ENCODE measurements around the gene ACAP2.

Gene ACAP2

DNA sequence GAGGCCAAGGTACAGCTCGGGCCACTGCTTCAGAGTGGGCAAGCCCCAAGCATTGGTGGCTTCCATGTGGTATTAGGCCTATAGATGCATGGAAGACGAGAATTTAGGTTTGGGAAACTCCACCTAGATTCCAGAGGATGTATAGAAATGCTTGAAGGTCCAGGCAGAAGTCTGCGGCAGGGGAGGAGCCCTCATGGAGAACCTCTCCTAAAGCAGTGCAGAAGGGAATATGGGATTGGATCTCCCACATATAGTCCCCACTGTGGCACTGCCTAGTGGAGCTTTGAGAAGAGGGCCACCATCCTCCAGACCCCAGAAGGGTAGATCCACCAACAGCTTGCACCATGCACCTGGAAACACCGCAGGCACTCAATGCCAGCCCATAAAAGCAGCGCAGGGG, 123.8 kb downstream of the ACAP2 start:
- TF ChIP-seq EZH2phosphoT487 (IDR thresholded peaks at IDR 0.05; ENCODE audit: borderline replicate concordance, low read length): no peak
- TF ChIP-seq, protein P1, sequence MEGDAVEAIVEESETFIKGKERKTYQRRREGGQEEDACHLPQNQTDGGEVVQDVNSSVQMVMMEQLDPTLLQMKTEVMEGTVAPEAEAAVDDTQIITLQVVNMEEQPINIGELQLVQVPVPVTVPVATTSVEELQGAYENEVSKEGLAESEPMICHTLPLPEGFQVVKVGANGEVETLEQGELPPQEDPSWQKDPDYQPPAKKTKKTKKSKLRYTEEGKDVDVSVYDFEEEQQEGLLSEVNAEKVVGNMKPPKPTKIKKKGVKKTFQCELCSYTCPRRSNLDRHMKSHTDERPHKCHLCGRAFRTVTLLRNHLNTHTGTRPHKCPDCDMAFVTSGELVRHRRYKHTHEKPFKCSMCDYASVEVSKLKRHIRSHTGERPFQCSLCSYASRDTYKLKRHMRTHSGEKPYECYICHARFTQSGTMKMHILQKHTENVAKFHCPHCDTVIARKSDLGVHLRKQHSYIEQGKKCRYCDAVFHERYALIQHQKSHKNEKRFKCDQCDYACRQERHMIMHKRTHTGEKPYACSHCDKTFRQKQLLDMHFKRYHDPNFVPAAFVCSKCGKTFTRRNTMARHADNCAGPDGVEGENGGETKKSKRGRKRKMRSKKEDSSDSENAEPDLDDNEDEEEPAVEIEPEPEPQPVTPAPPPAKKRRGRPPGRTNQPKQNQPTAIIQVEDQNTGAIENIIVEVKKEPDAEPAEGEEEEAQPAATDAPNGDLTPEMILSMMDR (IDR thresholded peaks at IDR 0.05; ENCODE audit: low read depth, low read length, poor library complexity, severe bottlenecking): no peak
- Histone ChIP-seq H3K36me3 (ENCODE audit: control insufficient read depth, low read length) (peaks cover 52% of the 10 kb centered on the region), H3K9me3 (ENCODE audit: control insufficient read depth, insufficient read depth, low read length) (peaks cover 20% of the 10 kb centered on the region; the same call in 1 of the 2 replicates), H3K27ac (ENCODE audit: low read depth, low read length) (no peak overlapping the region), H3K4me1 (ENCODE audit: control insufficient read depth, low read length) (no peaks in the 10 kb centered on the region), H3K27me3 (ENCODE audit: control insufficient read depth, low read length) (no peaks in the 10 kb centered on the region), H3F3A (ENCODE audit: control insufficient read depth, insufficient read depth) (no peaks in the 10 kb centered on the region), H3K9me2 (replicated peaks; ENCODE audit: control insufficient read depth, low read length) (no peaks in the 10 kb centered on the region), H3K4me3 (ENCODE audit: low read length) (no peak overlapping the region), H3K4me2 (ENCODE audit: low read length) (no peak overlapping the region), H4K20me1 (ENCODE audit: control insufficient read depth, insufficient read depth, low read depth, low read length) (no peaks in the 10 kb centered on the region), H3K79me2 (ENCODE audit: control insufficient read depth, low read length) (no peaks in the 10 kb centered on the region)

GRCh38 chr3:195312714-195313113, 130.1 kb downstream of the ACAP2 start:
- Histone ChIP-seq H3K9me2 (replicated peaks; ENCODE audit: control insufficient read depth, low read length) (no peaks in the 10 kb centered on the region), H3K36me3 (ENCODE audit: control insufficient read depth, low read length) (peaks cover 1% of the 10 kb centered on the region), H3F3A (ENCODE audit: control insufficient read depth, insufficient read depth) (peaks cover 5% of the 10 kb centered on the region; the same call in 1 of the 2 replicates), H4K20me1 (ENCODE audit: control insufficient read depth, insufficient read depth, low read depth, low read length) (no peaks in the 10 kb centered on the region), H3K4me2 (ENCODE audit: low read length) (no peak overlapping the region), H3K27ac (ENCODE audit: low read depth, low read length) (no peak overlapping the region), H3K27me3 (ENCODE audit: control insufficient read depth, low read length) (no peaks in the 10 kb centered on the region), H3K4me1 (ENCODE audit: control insufficient read depth, low read length) (no peaks in the 10 kb centered on the region), H3K4me3 (ENCODE audit: low read length) (no peak overlapping the region), H3K79me2 (ENCODE audit: control insufficient read depth, low read length) (no peaks in the 10 kb centered on the region), H3K9me3 (ENCODE audit: control insufficient read depth, insufficient read depth, low read length) (no peaks in the 10 kb centered on the region)
- TF ChIP-seq, protein P1 (IDR thresholded peaks at IDR 0.05; ENCODE audit: low read depth, low read length, poor library complexity, severe bottlenecking): no peak
- TF ChIP-seq EZH2phosphoT487 (IDR thresholded peaks at IDR 0.05; ENCODE audit: borderline replicate concordance, low read length): no peak

- Histone ChIP-seq H3K27me3 (ENCODE audit: control insufficient read depth, low read length) (no peaks in the 10 kb centered on the region), H3K27ac (ENCODE audit: low read depth, low read length) (no peak overlapping the region), H4K20me1 (ENCODE audit: control insufficient read depth, insufficient read depth, low read depth, low read length) (no peaks in the 10 kb centered on the region), H3K9me2 (replicated peaks; ENCODE audit: control insufficient read depth, low read length) (no peaks in the 10 kb centered on the region), H3K4me2 (ENCODE audit: low read length) (no peak overlapping the region), H3K4me1 (ENCODE audit: control insufficient read depth, low read length) (no peaks in the 10 kb centered on the region), H3K79me2 (ENCODE audit: control insufficient read depth, low read length) (no peaks in the 10 kb centered on the region), H3K36me3 (ENCODE audit: control insufficient read depth, low read length) (peaks cover 22% of the 10 kb centered on the region), H3K9me3 (ENCODE audit: control insufficient read depth, insufficient read depth, low read length) (no peaks in the 10 kb centered on the region), H3K4me3 (ENCODE audit: low read length) (no peak overlapping the region), H3F3A (ENCODE audit: control insufficient read depth, insufficient read depth) (peaks cover 5% of the 10 kb centered on the region; the same call in 1 of the 2 replicates)
- TF ChIP-seq, protein P1 (IDR thresholded peaks at IDR 0.05; ENCODE audit: low read depth, low read length, poor library complexity, severe bottlenecking): no peak
- no peak for TF ChIP-seq EZH2phosphoT487 (IDR thresholded peaks at IDR 0.05; ENCODE audit: borderline replicate concordance, low read length)
Observed at GRCh38 chr3:195307711-195308110, 135.1 kb downstream of the ACAP2 start.
